Measurements from ENCODE around the gene FREY1.

FREY1 gene

DNA sequence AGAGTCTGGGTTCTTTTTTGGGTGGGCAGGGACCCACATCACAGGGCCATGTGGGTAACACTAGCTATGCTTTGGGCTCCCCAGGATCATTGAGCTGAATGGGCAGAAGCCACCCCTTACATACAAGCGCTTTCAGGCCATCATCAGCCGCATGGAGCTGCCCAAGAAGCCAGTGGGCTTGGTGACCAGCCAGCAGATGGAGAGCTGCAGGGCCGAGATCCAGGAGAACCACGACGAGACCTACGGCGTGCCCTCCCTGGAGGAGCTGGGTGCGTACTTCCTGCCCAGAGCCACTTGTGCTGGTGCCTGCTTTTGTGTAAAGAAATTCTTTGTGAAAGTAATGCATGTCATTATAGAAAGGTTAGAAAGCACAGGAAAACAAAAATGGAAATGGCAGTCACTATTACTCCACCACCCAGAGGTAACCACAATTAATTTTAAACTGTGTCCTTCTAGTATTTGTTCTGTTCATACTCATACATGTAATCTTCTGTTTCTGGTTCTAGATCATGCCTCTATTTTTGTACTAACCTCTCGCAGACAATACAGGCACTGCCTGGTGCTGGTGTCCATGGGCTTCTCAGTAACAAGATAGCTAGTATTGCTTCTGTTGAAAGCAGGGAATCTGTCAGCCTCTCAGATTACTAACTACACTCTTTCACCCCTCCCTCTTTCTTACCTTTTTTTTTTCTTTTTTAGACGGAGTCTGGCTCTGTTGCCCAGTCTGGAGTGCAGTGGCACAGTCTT lies 46.1 kb downstream of the FREY1 start:
- FAIRE-seq = no peak

DNA sequence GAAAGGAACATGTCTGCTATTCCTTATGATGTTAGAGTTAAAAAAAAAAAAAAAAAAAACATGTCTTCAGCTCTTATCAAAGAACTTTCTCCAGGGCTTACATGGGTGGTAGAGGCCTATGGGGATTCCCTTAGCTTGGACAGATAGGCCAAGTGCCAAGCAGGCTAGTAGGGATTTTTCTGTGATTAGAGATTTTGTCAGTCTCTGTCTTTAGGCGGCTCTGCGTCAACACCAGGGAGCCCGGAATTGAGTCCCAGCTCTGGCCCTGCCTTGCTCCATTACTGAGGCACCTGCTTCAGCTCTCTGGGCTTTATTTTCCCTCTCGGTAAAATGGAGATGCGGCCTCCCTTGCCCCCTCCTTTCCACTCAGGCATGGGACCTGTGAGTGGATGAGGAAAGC lies 46.7 kb downstream of the FREY1 start:
- no peak for FAIRE-seq

DNA sequence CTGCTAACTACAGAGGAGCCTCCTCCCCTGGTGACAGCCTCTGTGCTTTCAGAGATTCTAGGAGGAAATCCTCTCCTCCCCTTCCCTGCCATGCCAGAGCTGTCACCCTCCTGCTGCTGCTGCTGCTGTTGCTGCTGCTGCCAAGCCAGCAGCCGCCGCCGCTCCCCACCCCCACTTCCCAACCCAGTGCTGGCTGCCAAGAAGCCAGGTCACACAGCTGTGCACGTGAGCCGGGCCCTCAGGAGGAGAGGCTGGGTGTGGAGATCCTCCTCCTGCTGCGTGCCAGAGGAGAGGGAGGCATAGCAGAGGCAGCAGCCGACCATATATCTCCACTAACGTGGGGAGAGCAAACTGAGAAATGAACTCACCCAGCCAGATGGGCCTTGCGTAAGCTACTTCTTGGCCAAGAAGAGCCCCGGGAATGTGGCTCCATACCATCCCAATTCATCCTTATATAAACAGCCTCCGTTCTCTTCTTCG lies 47.4 kb downstream of the FREY1 start:
- no peak for FAIRE-seq

DNA sequence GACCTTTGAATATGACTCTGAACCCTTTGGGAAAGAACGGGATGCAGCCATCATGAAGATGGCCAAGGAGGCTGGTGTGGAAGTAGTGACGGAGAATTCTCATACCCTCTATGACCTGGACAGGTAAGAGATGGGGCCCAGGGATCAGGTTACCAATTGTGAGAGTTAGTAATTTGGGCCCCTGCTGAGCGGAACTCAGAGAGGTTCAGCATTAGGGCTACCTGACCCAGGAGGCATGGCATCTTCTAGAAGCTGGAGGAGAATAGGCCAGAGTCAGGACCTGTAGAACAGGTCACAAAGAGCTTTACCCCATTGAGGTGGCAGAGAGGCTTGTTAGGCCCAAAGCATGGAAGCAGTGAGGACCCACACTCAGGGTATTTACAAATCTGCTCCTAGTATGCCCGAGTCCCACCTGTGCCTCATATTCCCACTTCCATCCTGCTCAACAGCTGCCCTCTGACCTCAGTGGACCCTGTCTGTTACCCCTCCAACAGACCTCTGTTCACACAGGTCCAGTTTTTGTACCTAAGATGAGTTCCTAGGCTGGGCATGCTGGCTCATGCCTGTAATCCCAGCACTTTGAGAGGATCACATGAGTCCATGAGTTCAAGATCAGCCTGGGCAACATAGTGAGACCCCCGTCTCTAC lies 48.2 kb downstream of the FREY1 start:
- FAIRE-seq = no peak

DNA sequence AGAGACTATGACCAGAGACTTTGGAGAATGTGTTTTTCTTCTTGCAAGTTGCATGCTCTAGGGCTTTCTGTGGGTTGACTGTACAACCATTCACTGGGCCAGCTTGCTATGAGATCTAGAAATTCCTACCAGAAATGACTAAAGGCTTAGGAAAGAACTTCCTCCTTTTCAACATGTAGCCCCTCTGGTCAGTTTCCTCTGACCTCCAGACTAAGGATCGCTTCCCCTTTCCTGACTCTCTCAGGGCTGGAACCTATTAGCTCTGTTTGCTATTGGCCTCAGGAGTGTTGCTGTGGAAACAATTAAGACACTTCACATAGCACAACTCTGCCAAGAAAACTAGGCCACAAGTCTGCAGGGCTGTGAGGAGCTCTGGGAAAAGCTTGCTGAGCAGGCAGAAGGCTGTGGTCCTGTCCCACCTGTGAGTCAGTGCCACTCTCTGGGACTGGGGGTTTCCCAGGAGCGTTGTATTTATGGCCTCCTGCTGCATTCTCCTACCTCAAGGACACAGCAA lies 49.1 kb downstream of the FREY1 start:
- FAIRE-seq = peak; percentile 8

Measured in endometrium (tissue), 2 donors.